Stomach (tissue), 9 donors: Measurements from ENCODE around the gene DDX50. TPM values are rescaled to one million over a fixed set of nuclear protein-coding genes. Genes with fewer than 3 reads are reported as not detected.

ENCODE experiments used
- DNase-seq, 2 donors: peaks; one replicate each; pipeline versions ENCODE4 v3.0.0 to v3.0.0-alpha.2; 2013 to 2019
- H3K27ac ChIP-seq, 5 donors: fragments of 200-600 bp in 4 of 5; sonication (generic) in 4 of 5; one replicate each; pipeline ENCODE4 v1.5.1; 2013 to 2019; ENCODE audit warnings: mild to moderate bottlenecking in 1 of 5, moderate library complexity in 1 of 5
- H3K27me3 ChIP-seq, 3 donors: fragments of 200-600 bp; sonication (generic); one replicate each; pipeline ENCODE4 v1.5.1; 2017 to 2019; ENCODE audit warnings: mixed run types in 1 of 3
- H3K36me3 ChIP-seq, 4 donors: fragments of 200-600 bp; sonication (generic); 1 replicate in 3 of 4; 2 replicates in 1 of 4; pipeline ENCODE4 v1.5.1; 2016 to 2019
- H3K4me1 ChIP-seq, 4 donors: fragments of 200-600 bp; sonication (generic); one replicate each; pipeline ENCODE4 v1.5.1; 2016 to 2019
- H3K4me3 ChIP-seq, 4 donors: fragments of 200-600 bp; sonication (generic) in 3 of 4; one replicate each; pipeline ENCODE4 v1.5.1; 2016 to 2019; ENCODE audit warnings: mild to moderate bottlenecking in 1 of 4
- H3K9me3 ChIP-seq, 4 donors: fragments of 200-600 bp; sonication (generic); one replicate each; pipeline ENCODE4 v1.5.1; 2016 to 2019
- CTCF ChIP-seq, 7 experiments: fragments of 450-650 bp in 4 of 7; fragments of 200-600 bp in 3 of 7; sonication (generic) in 3 of 7; IDR thresholded peaks; one replicate each; pipeline ENCODE4 v1.5.1; 2016 to 2019; ENCODE audit warnings: antibody characterized with exemption in 7 of 7, control low read depth in 2 of 7, mild to moderate bottlenecking in 1 of 7
- EP300 ChIP-seq: sonication (generic); formaldehyde crosslinking; IDR thresholded peaks from one replicate; pipeline ENCODE4 v1.6.1; 2017; ENCODE audit warnings: antibody characterized with exemption
- POLR2A ChIP-seq, 4 donors: fragments of 450-650 bp; IDR thresholded peaks; one replicate each; pipeline ENCODE4 v1.6.1; 2016; ENCODE audit warnings: antibody characterized with exemption in 4 of 4, control low read depth in 2 of 4, mild to moderate bottlenecking in 1 of 4, moderate library complexity in 1 of 4
- POLR2AphosphoS5 ChIP-seq, 3 donors: sonication (generic); formaldehyde crosslinking; IDR thresholded peaks; one replicate each; pipeline ENCODE4 v1.6.1; 2016; ENCODE audit warnings: antibody characterized with exemption in 3 of 3
- WGBS, 5 donors: extraction: QIAGEN DNeasy Blood & Tissue Kit in 3 of 5; methylation state at CpG; one replicate each; pipeline versions ENCODE4 v1.1.5 to v1.1.7; 2013 to 2018; 5-methylcytosine and 5-hydroxymethylcytosine counted together
- intact Hi-C: fragments of 100-400 bp; cut with DNase I; formaldehyde crosslinking; loops from one replicate; pipeline ENCODE4 v1.15.1; 2023; ENCODE audit warnings: low total_unique reads
- polyA plus RNA-seq, 3 donors: library from polyadenylated mRNA; stranded (reverse); fragments of 200-250 nt; gene quantifications; one replicate each; pipeline ENCODE4 v1.2.3, GENCODE V29; 2013
- total RNA-seq, 5 donors: library from RNA; depleted of rRNA; stranded (reverse); fragments of >200 nt; gene quantifications; one replicate each; pipeline versions ENCODE4 v1.1.0 to v1.2.3, GENCODE V29; 2014 to 2016
- donor health status: healthy with polysubstance abuse.
- donor health status: Bipolar disorder and iron deficiency.
- donor health status: healthy.

DDX50 gene
- total and polyA plus RNA-seq, 8 donors, result 9.3 to 102 (median 29.0) TPM

- H3K27me3 ChIP-seq, result no peaks in the 10 kb centered on the region
- intact Hi-C loops, result no loop called here
- H3K9me3 ChIP-seq, result no peaks in the 10 kb centered on the region
- whole genome bisulfite sequencing, 5 donors, result 88 to 94% (median 92%) methylated on average over 12 of the region's 12 CpGs
- peak overlapping the region in 3 of 5 donors; percentile 96 to 98 (median 97) for H3K27ac ChIP-seq
- peaks cover 21 to 45% (median 34%) of the 10 kb centered on the region in 4 donors for H3K4me1 ChIP-seq
- peaks cover 0 to 33% (median 25%) of the 10 kb centered on the region in 4 donors for H3K36me3 ChIP-seq
- peak overlapping the region in 1 of 4 donors; percentile 93 for H3K4me3 ChIP-seq
- DNase-seq, result no peak
- TF ChIP-seq CTCF (IDR thresholded peaks at IDR 0.05), result no peak
- TF ChIP-seq POLR2AphosphoS5 (IDR thresholded peaks at IDR 0.05), result no peak
- TF ChIP-seq EP300, result no peak
- TF ChIP-seq POLR2A (IDR thresholded peaks at IDR 0.05), result no peak
Observed at GRCh38 chr10:68954904-68955303, 53.8 kb downstream of the DDX50 start.

GRCh38 chr10:68955355-68955831, 54.3 kb downstream of the DDX50 start:
- Histone ChIP-seq H3K4me3 (peak overlapping the region; percentile 92 to 97 (median 94)), H3K27me3 (no peaks in the 10 kb centered on the region), H3K4me1 (peaks cover 21 to 47% (median 36%) of the 10 kb centered on the region in 4 donors), H3K9me3 (no peaks in the 10 kb centered on the region), H3K27ac (peak overlapping the region; percentile 84 to 98 (median 96)), H3K36me3 (peaks cover 1 to 33% (median 25%) of the 10 kb centered on the region in 4 donors)
- intact Hi-C loops, result no loop called here
- WGBS, 5 donors, result 1 to 6% (median 3%) methylated on average over 16 of the region's 16 CpGs
- TF ChIP-seq CTCF (IDR thresholded peaks at IDR 0.05) (no peak), POLR2A (IDR thresholded peaks at IDR 0.05) (no peak), POLR2AphosphoS5 (IDR thresholded peaks at IDR 0.05) (no peak), EP300 (no peak)
- no peak for DNase-seq

GRCh38 chr10:68955832-68956532, 54.9 kb downstream of the DDX50 start, which contains the start of gene DDX21:
DDX21 (plus strand) TSS chr10:68956170; CDS start chr10:68956226, 56 bp downstream.
- peak within 1 kb of the TSS; percentile 84 to 98 (median 96) for H3K27ac ChIP-seq
- no peaks in the 10 kb centered on the region for H3K27me3 ChIP-seq
- 0 to 2% (median 1%) methylated on average over 36 to 53 of the region's 53 CpGs for WGBS, 5 donors
- TF ChIP-seq EP300, result no peak
- peak in 1 of 4 donors; percentile 64 for TF ChIP-seq POLR2A (IDR thresholded peaks at IDR 0.05)
- TF ChIP-seq CTCF (IDR thresholded peaks at IDR 0.05), result peak in 5 of 7 experiments; percentile 34 to 64 (median 46)
- TF ChIP-seq POLR2AphosphoS5 (IDR thresholded peaks at IDR 0.05), result peak; percentile 73 to 97 (median 91)
- peak; percentile 90 to 97 for DNase-seq
- peak within 1 kb of the TSS; percentile 92 to 97 (median 94) for H3K4me3 ChIP-seq
- peaks cover 7 to 33% (median 26%) of the 10 kb centered on the region in 4 donors for H3K36me3 ChIP-seq
- intact Hi-C loops, result no loop called here
- peaks cover 21 to 52% (median 39%) of the 10 kb centered on the region in 4 donors for H3K4me1 ChIP-seq
- no peaks in the 10 kb centered on the region for H3K9me3 ChIP-seq

- H3K36me3 ChIP-seq, result peaks cover 9 to 38% (median 29%) of the 10 kb centered on the region in 4 donors
- intact Hi-C loops, result no loop called here
- peaks cover 21 to 62% (median 39%) of the 10 kb centered on the region in 4 donors for H3K4me1 ChIP-seq
- H3K27me3 ChIP-seq, result no peaks in the 10 kb centered on the region
- peak overlapping the region; percentile 84 to 98 (median 96) for H3K27ac ChIP-seq
- no peaks in the 10 kb centered on the region for H3K9me3 ChIP-seq
- TF ChIP-seq CTCF (IDR thresholded peaks at IDR 0.05), result no peak
- 29 to 45% (median 39%) methylated on average over 7 of the region's 7 CpGs for WGBS, 5 donors
- peak overlapping the region; percentile 92 to 97 (median 94) for H3K4me3 ChIP-seq
- DNase-seq, result no peak
Observed at GRCh38 chr10:68957284-68957615, 56.1 kb downstream of the DDX50 start.
